SK-N-SH (cell line): ENCODE results near the gene TMX2. TPM values are rescaled to one million over a fixed set of nuclear protein-coding genes. Genes with fewer than 3 reads are reported as not detected.

Source experiments
- CTCF ChIA-PET: fragments of 300-600, 350-600 bp; formaldehyde crosslinking; extraction: SDS; loops from one replicate; lab custom pipeline; 2021; lab: Yijun Ruan, JAX
- POLR2A ChIA-PET: fragments of 350-600 bp; sonication (Branson Sonifier 250); formaldehyde crosslinking; extraction: SDS; loops from one replicate; lab custom pipeline; 2020; ENCODE audit warnings: antibody characterized with exemption, inconsistent platforms; lab: Yijun Ruan, JAX
- DNase-seq: peaks from one replicate; pipeline ENCODE4 v3.0.0; 2012
- H2AFZ ChIP-seq: fragments of 200-600 bp; sonication (generic); 2 replicates; pipeline ENCODE4 v1.8.1; 2016; ENCODE audit warnings: antibody characterized with exemption, mild to moderate bottlenecking, low read depth
- H3F3A ChIP-seq: fragments of 200-600 bp; sonication (generic); replicated peaks from 2 replicates; pipeline ENCODE3; 2016; ENCODE audit warnings: antibody characterized with exemption, mild to moderate bottlenecking; ENCODE audit not compliant: insufficient read depth
- H3K27ac ChIP-seq, 2 experiments: fragments of 200-500 bp in 1 of 2; fragments of 200-600 bp in 1 of 2; sonication (Bioruptor generic) in 1 of 2; sonication (generic), shearing (Covaris generic) in 1 of 2; 2 replicates each; pipeline versions ENCODE4 v1.5.1 to v1.6.1; 2014 to 2016; ENCODE audit warnings: low read depth in 2 of 2, inconsistent platforms in 1 of 2, low read length in 1 of 2, mild to moderate bottlenecking in 1 of 2, mixed read lengths in 1 of 2
- H3K27me3 ChIP-seq: fragments of 200-600 bp; sonication (generic), shearing (Covaris generic); 2 replicates; pipeline ENCODE4 v1.6.1; 2016; ENCODE audit warnings: mixed run types; ENCODE audit not compliant: insufficient read depth
- H3K36me3 ChIP-seq, 2 experiments: fragments of 200-500 bp in 1 of 2; fragments of 200-600 bp in 1 of 2; sonication (Bioruptor generic) in 1 of 2; sonication (generic) in 1 of 2; replicated peaks in 1 of 2; 2 replicates each; pipeline versions ENCODE3 to v1.5.1; 2014 to 2016; ENCODE audit warnings: low read length in 1 of 2, mild to moderate bottlenecking in 1 of 2; ENCODE audit not compliant: insufficient read depth in 2 of 2, control insufficient read depth in 1 of 2
- H3K4me1 ChIP-seq, 2 experiments: fragments of 200-500 bp in 1 of 2; fragments of 200-600 bp in 1 of 2; sonication (Bioruptor generic) in 1 of 2; sonication (generic), shearing (Covaris generic) in 1 of 2; 2 replicates each; pipeline versions ENCODE4 v1.5.1 to v1.6.1; 2014 to 2016; ENCODE audit warnings: low read depth in 1 of 2, low read length in 1 of 2, mixed run types in 1 of 2; ENCODE audit not compliant: insufficient read depth in 2 of 2, control insufficient read depth in 1 of 2
- H3K4me2 ChIP-seq: fragments of 200-600 bp; sonication (generic), shearing (Covaris generic); 2 replicates; pipeline ENCODE4 v1.6.1; 2017; ENCODE audit warnings: mixed run types
- H3K4me3 ChIP-seq, 2 experiments: fragments of 200-500 bp in 1 of 2; fragments of 200-600 bp in 1 of 2; sonication (Bioruptor generic) in 1 of 2; sonication (generic), shearing (Covaris generic) in 1 of 2; 2 replicates each; pipeline versions ENCODE4 v1.5.1 to v1.8.1; 2014 to 2016; ENCODE audit warnings: low read depth in 2 of 2, inconsistent platforms in 1 of 2, low read length in 1 of 2, mild to moderate bottlenecking in 1 of 2, mixed read lengths in 1 of 2, moderate library complexity in 1 of 2
- H3K79me2 ChIP-seq: fragments of 200-600 bp; sonication (generic); 2 replicates; pipeline ENCODE4 v1.8.1; 2017; ENCODE audit warnings: mild to moderate bottlenecking; ENCODE audit not compliant: insufficient read depth
- H3K9ac ChIP-seq: fragments of 200-600 bp; sonication (generic); 2 replicates; pipeline ENCODE4 v1.6.1; 2017; ENCODE audit warnings: mixed run types
- H3K9me2 ChIP-seq: fragments of 200-600 bp; sonication (generic); 2 replicates; pipeline ENCODE4 v1.6.1; 2017; ENCODE audit warnings: mixed run types
- H3K9me3 ChIP-seq: fragments of 200-600 bp; sonication (generic); 2 replicates; pipeline ENCODE4 v1.6.1; 2017; ENCODE audit warnings: mixed run types, mild to moderate bottlenecking, moderate library complexity
- H4K20me1 ChIP-seq: fragments of 200-600 bp; sonication (generic); 2 replicates; pipeline ENCODE4 v1.6.1; 2017; ENCODE audit warnings: mild to moderate bottlenecking, mixed run types; ENCODE audit not compliant: insufficient read depth
- CTCF ChIP-seq: fragments of 200-600 bp; sonication (generic); IDR thresholded peaks from 2 replicates; pipeline ENCODE4 v1.6.1; 2017; ENCODE audit warnings: antibody characterized with exemption, mild to moderate bottlenecking, moderate library complexity
- MXI1 ChIP-seq: IDR thresholded peaks from 2 replicates; pipeline ENCODE4 v1.6.1; 2012; ENCODE audit warnings: mild to moderate bottlenecking, low read depth, low read length, improper control_type of control experiment
- RAD21 ChIP-seq: IDR thresholded peaks from 2 replicates; pipeline ENCODE4 v1.6.1; 2012; ENCODE audit warnings: mild to moderate bottlenecking, low read length
- RXRA ChIP-seq: IDR thresholded peaks from 2 replicates; pipeline ENCODE4 v1.4.0; 2012; ENCODE audit warnings: low read depth, mild to moderate bottlenecking, borderline replicate concordance
- USF2 ChIP-seq: fragments of 150-350 bp; IDR thresholded peaks from 2 replicates; pipeline ENCODE4 v1.6.1; 2017; ENCODE audit warnings: antibody characterized with exemption, low read length, low read depth, borderline replicate concordance
- WGBS: methylation state at CpG from one replicate; pipeline ENCODE4 v1.1.6; 2017; ENCODE audit warnings: low lambda C conversion rate; 5-methylcytosine and 5-hydroxymethylcytosine counted together
- polyA plus RNA-seq, 3 experiments: library from polyadenylated mRNA; depleted of rRNA; stranded (reverse); fragments of >200 nt; gene quantifications; 2 replicates each; pipeline ENCODE4 v1.2.3, GENCODE V29; 2012
- TF ChIP-seq, protein P1 (sequence below): IDR thresholded peaks from 2 replicates; pipeline ENCODE4 v1.6.1; 2012; ENCODE audit warnings: mild to moderate bottlenecking, low read depth, low read length, moderate library complexity

TMX2 gene
- polyA plus RNA-seq, 1 of the 3 experiments (the other 2 are of a cell fraction), result 88.6 TPM

DNA sequence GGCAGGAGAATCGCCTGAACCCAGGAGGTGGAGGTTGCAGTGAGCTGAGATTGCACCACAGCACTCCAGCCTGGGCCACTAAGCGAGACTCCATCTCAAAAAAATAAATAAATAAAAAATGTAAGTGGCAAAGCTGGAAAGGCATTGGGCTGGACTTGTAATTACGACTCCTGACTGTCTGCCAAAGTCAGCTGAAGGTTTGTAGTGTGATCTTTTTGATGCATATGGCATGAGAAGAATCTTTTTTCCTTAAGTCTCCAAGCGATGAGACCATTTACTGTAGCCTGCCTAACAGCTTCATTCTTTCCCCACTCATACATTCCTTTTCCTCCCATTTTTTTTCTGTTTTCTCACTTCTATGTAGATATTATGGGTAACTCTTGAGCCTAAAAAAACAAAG, 74.0 kb downstream of the TMX2 start (continued):
- TF ChIP-seq CTCF (no peak), RXRA (no peak)

GRCh38 chr11:57787006-57787604, 74.7 kb downstream of the TMX2 start:
- no peak overlapping the region for H3K9ac ChIP-seq
- peaks cover 0 to 15% of the 10 kb centered on the region in 2 experiments; a peak in 2 of 4 replicates for H3K4me1 ChIP-seq
- no peaks in the 10 kb centered on the region for H3K9me3 ChIP-seq
- no peaks in the 10 kb centered on the region for H3K9me2 ChIP-seq
- peak overlapping the region in 1 of 2 experiments; percentile 5; a peak in 1 of 4 replicates for H3K27ac ChIP-seq
- no peak overlapping the region for H3K4me3 ChIP-seq
- POLR2A ChIA-PET, result no interaction called here
- DNase-seq, result no peak
- no peak for TF ChIP-seq RAD21
- no peak overlapping the region for H3K4me2 ChIP-seq
- no peaks in the 10 kb centered on the region for H3K27me3 ChIP-seq
- peaks cover 39% of the 10 kb centered on the region for H4K20me1 ChIP-seq
- peaks cover 5% of the 10 kb centered on the region for H3F3A ChIP-seq
- no peak overlapping the region for H2AFZ ChIP-seq
- 90% methylated on average over 4 of the region's 4 CpGs for WGBS
- CTCF ChIA-PET, result interaction anchor here (1.0 to 2.1 kb wide), 2 partner anchors 13 to 14 kb away, joined by 3 to 17 read pairs; no protein-coding TSS in a partner anchor
- H3K36me3 ChIP-seq, result peaks cover 0 to 8% of the 10 kb centered on the region in 2 experiments
- H3K79me2 ChIP-seq, result peaks cover 97% of the 10 kb centered on the region

DNA sequence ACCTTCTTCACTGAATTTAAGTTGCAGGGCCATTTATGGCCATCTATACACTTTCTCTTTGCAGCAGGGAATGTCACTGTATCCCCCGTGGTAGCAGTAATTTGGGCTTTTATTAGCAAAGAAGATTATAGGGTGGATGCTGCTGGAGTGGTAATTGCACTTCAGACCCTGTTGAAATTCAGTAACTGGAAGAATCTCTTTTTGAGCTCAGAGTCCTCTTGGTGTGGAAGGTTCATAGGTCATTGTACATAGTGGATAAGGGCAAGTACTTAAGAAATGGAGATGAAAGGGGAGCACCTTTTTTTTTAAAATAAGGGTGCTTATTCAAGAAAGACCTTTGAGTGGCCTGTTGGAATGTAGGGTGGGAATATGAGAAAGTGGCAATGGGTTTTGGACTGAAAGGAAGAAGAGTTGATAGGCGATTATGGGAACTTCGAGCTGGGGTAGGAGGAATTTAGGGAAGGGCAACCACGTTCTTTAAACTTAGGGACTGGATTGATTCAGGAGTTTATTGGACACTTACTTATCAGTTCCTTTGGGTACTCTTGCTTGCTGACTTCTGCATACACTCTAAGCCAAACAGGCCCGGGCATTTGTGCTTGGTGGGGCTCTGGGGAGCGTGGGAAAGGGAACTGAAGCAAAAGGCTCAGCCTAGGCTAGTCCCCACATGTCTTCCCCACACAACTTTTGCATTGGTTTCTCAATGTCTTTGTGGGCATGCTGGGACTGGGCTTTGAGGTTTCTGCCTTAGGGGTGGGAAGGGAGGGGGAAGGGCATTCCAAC, 75.7 kb downstream of the TMX2 start:
- DNase-seq, result no peak
- peaks cover 36% of the 10 kb centered on the region for H4K20me1 ChIP-seq
- ChIA-PET POLR2A (no interaction called here), CTCF (interaction anchor here (1.6 to 2.1 kb wide), 2 partner anchors 11 to 13 kb away, joined by 3 to 17 read pairs; no protein-coding TSS in a partner anchor)
- H3K4me2 ChIP-seq, result no peak overlapping the region
- TF ChIP-seq USF2 (no peak), MXI1 (no peak)
- TF ChIP-seq, protein P1, sequence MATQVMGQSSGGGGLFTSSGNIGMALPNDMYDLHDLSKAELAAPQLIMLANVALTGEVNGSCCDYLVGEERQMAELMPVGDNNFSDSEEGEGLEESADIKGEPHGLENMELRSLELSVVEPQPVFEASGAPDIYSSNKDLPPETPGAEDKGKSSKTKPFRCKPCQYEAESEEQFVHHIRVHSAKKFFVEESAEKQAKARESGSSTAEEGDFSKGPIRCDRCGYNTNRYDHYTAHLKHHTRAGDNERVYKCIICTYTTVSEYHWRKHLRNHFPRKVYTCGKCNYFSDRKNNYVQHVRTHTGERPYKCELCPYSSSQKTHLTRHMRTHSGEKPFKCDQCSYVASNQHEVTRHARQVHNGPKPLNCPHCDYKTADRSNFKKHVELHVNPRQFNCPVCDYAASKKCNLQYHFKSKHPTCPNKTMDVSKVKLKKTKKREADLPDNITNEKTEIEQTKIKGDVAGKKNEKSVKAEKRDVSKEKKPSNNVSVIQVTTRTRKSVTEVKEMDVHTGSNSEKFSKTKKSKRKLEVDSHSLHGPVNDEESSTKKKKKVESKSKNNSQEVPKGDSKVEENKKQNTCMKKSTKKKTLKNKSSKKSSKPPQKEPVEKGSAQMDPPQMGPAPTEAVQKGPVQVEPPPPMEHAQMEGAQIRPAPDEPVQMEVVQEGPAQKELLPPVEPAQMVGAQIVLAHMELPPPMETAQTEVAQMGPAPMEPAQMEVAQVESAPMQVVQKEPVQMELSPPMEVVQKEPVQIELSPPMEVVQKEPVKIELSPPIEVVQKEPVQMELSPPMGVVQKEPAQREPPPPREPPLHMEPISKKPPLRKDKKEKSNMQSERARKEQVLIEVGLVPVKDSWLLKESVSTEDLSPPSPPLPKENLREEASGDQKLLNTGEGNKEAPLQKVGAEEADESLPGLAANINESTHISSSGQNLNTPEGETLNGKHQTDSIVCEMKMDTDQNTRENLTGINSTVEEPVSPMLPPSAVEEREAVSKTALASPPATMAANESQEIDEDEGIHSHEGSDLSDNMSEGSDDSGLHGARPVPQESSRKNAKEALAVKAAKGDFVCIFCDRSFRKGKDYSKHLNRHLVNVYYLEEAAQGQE, result no peak
- peaks cover 5% of the 10 kb centered on the region for H3F3A ChIP-seq
- no peak overlapping the region for H3K9ac ChIP-seq
- no peak overlapping the region for H3K27ac ChIP-seq
- peaks cover 0 to 15% of the 10 kb centered on the region in 2 experiments; a peak in 2 of 4 replicates for H3K4me1 ChIP-seq
- H3K4me3 ChIP-seq, result no peak overlapping the region
- peaks cover 97% of the 10 kb centered on the region for H3K79me2 ChIP-seq
- H2AFZ ChIP-seq, result no peak overlapping the region
- H3K27me3 ChIP-seq, result no peaks in the 10 kb centered on the region
- no peaks in the 10 kb centered on the region for H3K9me2 ChIP-seq
- peaks cover 0 to 10% of the 10 kb centered on the region in 2 experiments for H3K36me3 ChIP-seq
- H3K9me3 ChIP-seq, result no peaks in the 10 kb centered on the region
- WGBS, result 98% methylated on average over 6 of the region's 6 CpGs
